Measurements from ENCODE around the gene CDCA4.

Gene CDCA4

DNA sequence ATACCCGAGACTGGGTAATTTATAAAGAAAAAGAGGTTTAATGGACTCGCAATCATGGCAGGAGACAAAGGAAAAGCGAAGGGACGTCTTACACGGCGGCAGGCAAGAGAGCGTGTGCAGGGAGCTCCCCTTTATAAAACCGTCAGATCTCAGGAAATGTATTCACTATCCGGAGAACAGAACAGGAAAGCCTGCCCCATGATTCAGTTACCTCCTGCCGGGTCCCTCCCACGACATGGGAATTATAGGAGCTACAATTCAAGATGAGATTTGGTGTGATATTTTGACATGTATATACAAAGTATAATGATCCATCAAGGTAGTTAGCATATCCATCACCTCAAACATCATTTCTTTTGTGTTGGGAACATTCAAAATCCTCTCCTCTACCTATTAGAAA lies 2.3 kb upstream of the CDCA4 start:
- TF ChIP-seq FOXP2 (optimal IDR thresholded peaks at IDR 0.05; ENCODE audit: borderline replicate concordance, extremely low read depth, extremely low read length, insufficient read depth) (no peak), SIN3A (IDR thresholded peaks at IDR 0.05; ENCODE audit: borderline replicate concordance, insufficient read depth, low read length) (no peak), POLR2AphosphoS5 (IDR thresholded peaks at IDR 0.05; ENCODE audit: low read depth, low read length) (no peak), TAF1 (IDR thresholded peaks at IDR 0.05; ENCODE audit: borderline replicate concordance, insufficient read depth, low read length) (no peak)
- TF ChIP-seq, protein P1, sequence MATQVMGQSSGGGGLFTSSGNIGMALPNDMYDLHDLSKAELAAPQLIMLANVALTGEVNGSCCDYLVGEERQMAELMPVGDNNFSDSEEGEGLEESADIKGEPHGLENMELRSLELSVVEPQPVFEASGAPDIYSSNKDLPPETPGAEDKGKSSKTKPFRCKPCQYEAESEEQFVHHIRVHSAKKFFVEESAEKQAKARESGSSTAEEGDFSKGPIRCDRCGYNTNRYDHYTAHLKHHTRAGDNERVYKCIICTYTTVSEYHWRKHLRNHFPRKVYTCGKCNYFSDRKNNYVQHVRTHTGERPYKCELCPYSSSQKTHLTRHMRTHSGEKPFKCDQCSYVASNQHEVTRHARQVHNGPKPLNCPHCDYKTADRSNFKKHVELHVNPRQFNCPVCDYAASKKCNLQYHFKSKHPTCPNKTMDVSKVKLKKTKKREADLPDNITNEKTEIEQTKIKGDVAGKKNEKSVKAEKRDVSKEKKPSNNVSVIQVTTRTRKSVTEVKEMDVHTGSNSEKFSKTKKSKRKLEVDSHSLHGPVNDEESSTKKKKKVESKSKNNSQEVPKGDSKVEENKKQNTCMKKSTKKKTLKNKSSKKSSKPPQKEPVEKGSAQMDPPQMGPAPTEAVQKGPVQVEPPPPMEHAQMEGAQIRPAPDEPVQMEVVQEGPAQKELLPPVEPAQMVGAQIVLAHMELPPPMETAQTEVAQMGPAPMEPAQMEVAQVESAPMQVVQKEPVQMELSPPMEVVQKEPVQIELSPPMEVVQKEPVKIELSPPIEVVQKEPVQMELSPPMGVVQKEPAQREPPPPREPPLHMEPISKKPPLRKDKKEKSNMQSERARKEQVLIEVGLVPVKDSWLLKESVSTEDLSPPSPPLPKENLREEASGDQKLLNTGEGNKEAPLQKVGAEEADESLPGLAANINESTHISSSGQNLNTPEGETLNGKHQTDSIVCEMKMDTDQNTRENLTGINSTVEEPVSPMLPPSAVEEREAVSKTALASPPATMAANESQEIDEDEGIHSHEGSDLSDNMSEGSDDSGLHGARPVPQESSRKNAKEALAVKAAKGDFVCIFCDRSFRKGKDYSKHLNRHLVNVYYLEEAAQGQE (IDR thresholded peaks at IDR 0.05; ENCODE audit: insufficient read depth in 1 of 2, low read depth in 2 of 2, low read length in 2 of 2) = no peak

DNA sequence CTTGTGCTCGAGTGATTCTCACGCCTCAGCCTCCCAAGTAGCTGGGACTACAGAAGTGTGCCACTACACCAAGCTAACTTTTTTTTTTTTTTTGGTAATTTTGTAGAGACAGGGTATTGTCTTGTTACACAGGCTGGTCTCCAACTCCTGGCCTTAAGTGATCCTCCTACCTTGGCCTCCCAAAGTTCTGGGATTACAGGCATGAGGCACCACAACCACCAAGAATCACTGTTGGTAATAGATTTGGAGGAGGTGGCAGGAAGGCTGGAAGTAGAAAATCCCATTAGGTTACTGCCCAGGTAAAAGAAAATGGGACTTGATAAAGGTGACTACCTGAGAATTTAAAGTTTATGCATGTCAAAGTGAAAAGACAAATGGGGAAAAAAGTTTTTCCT lies 1.4 kb upstream of the CDCA4 start:
- TF ChIP-seq FOXP2 (optimal IDR thresholded peaks at IDR 0.05; ENCODE audit: borderline replicate concordance, extremely low read depth, extremely low read length, insufficient read depth) (no peak), POLR2AphosphoS5 (IDR thresholded peaks at IDR 0.05; ENCODE audit: low read depth, low read length) (no peak), SIN3A (IDR thresholded peaks at IDR 0.05; ENCODE audit: borderline replicate concordance, insufficient read depth, low read length) (no peak), TAF1 (IDR thresholded peaks at IDR 0.05; ENCODE audit: borderline replicate concordance, insufficient read depth, low read length) (no peak)
- TF ChIP-seq, protein P1 (IDR thresholded peaks at IDR 0.05; ENCODE audit: insufficient read depth in 1 of 2, low read depth in 2 of 2, low read length in 2 of 2) = no peak

DNA sequence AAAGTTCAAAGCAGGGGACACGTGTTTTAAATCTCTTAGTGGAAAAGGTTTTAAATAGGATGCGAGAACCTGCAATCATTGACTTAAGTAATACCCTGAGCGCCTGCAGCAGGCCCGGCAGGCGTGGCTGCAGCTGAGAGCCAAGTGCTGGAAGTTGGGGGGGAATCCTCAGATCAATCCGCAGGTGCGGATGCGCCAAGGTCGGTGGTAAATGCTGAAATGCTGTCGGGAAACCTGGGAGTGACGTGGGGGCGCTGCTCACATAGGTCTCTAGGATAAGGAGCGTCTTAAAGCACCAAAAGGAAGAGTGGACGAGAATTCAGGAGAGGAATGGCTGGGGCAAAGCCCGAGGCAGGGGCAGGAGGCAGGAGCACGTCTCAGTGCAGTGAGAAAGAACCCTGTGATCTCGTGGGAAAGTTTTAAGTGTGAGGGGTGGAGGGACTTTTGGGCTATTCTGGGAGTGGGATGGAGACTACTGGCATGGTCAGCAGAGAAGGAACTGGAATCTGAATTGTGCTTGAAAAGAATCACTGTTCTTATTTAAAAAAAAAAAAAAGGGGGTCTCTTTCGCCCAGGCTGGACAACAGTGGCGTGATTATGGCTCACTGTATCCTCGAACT lies 883 bp upstream of the CDCA4 start:
- TF ChIP-seq TAF1 (IDR thresholded peaks at IDR 0.05; ENCODE audit: borderline replicate concordance, insufficient read depth, low read length) = no peak
- TF ChIP-seq, protein P1 (IDR thresholded peaks at IDR 0.05; ENCODE audit: insufficient read depth in 1 of 2, low read depth in 2 of 2, low read length in 2 of 2) = no peak
- no peak for TF ChIP-seq FOXP2 (optimal IDR thresholded peaks at IDR 0.05; ENCODE audit: borderline replicate concordance, extremely low read depth, extremely low read length, insufficient read depth)
- no peak for TF ChIP-seq POLR2AphosphoS5 (IDR thresholded peaks at IDR 0.05; ENCODE audit: low read depth, low read length)
- TF ChIP-seq SIN3A (IDR thresholded peaks at IDR 0.05; ENCODE audit: borderline replicate concordance, insufficient read depth, low read length) = no peak

DNA sequence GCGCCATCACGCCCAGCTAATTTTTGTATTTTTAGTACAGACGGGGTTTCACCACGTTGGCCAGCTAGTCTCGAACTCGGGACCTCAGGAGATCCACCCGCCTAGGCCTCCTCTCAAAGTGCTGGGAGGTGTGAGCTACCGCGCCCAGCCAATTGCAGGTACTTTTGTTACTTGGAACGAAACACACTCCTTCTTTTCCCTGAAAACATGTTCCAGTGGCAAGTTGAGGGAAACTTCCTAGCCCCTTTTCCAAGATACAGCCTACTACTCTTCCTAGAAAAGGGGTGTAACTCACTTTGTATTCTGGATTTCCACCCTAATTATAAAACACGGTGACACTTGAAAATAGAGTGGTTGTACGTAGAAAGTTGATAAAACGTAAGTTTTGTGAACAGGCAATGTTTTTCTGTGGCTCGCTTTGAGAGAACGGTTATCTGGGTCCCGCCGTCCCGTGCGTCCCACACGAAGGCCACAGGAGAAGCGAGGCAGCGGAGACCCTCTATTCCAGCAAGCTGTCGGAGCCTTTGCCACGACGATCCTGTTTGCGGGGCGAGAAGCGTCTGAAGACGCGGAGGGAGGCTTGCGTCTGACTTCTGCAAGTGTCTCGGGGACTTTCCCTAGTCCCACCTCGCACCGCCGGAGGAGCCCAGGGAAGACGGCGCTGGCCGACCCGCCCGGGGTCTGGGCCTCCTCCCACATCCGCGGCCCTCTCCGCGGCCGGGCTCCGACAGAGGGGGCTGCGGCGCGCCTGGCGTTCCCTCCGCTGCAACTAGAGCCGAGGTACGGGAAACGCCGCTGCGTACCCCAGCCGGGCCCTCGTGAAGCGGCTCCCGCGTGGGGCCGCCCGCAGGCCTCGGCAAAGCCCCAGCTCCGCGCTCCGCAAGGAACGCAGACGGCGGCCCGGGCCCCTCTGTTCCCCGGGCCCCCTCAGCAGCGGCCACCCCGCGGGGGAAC lies 745 bp downstream of the CDCA4 start:
- TF ChIP-seq FOXP2 (optimal IDR thresholded peaks at IDR 0.05; ENCODE audit: borderline replicate concordance, extremely low read depth, extremely low read length, insufficient read depth) (no peak), SIN3A (IDR thresholded peaks at IDR 0.05; ENCODE audit: borderline replicate concordance, insufficient read depth, low read length) (no peak), POLR2AphosphoS5 (IDR thresholded peaks at IDR 0.05; ENCODE audit: low read depth, low read length) (no peak), TAF1 (IDR thresholded peaks at IDR 0.05; ENCODE audit: borderline replicate concordance, insufficient read depth, low read length) (no peak)

DNA sequence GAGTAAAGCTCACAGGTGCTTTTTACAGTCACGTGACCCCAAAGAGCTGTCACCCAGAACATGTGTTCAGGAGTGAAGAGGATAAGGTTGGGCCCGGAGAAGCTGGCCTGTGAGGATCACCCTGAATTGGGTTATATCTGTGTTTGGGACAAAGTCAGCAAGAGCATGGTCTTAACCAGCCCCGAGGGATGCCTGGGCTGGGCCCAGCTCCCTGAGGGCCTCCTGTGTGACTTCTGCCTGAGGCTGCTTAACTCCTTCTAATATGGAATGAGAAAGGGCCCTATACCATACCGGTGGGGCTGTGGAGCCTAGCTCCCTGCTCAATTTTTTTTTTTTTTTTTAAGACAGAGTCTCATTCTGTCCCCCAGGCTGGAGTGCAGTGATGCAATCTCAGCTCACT lies 2.5 kb downstream of the CDCA4 start:
- TF ChIP-seq FOXP2 (optimal IDR thresholded peaks at IDR 0.05; ENCODE audit: borderline replicate concordance, extremely low read depth, extremely low read length, insufficient read depth) (no peak), TAF1 (IDR thresholded peaks at IDR 0.05; ENCODE audit: borderline replicate concordance, insufficient read depth, low read length) (no peak), POLR2AphosphoS5 (IDR thresholded peaks at IDR 0.05; ENCODE audit: low read depth, low read length) (no peak), SIN3A (IDR thresholded peaks at IDR 0.05; ENCODE audit: borderline replicate concordance, insufficient read depth, low read length) (no peak)
- TF ChIP-seq, protein P1 (IDR thresholded peaks at IDR 0.05; ENCODE audit: insufficient read depth in 1 of 2, low read depth in 2 of 2, low read length in 2 of 2) = no peak
